ENCODE measurements around the gene WBP11. TPM values are rescaled to one million over a fixed set of nuclear protein-coding genes. Genes with fewer than 3 reads are reported as not detected.

Gene WBP11
- total RNA-seq, 1 experiment from 2014 or later = 56.6 TPM

Other genes with a start within 250 kb of the WBP11 start
- gene PLBD1, start 235.6 kb downstream of the WBP11 start, total RNA-seq (2022) = not detected in 2 replicates
- gene GUCY2C, start 106.9 kb downstream of the WBP11 start, total RNA-seq (2022) = not detected in 2 replicates
- 2.2 and 2.6 TPM in 2 replicates for gene C12orf60, start 192 bp upstream of the WBP11 start, total RNA-seq (2022)
- 0.20 TPM in 1 of 2 replicates, not detected in the other for gene SMCO3, start 10.7 kb upstream of the WBP11 start, total RNA-seq (2022)
- not detected in 2 replicates for gene ART4, start 40.0 kb upstream of the WBP11 start, total RNA-seq (2022)
- 1.3 and 4.8 TPM in 2 replicates for gene MGP, start 82.4 kb upstream of the WBP11 start, total RNA-seq (2022)
- not detected in 2 replicates for gene ERP27, start 135.1 kb upstream of the WBP11 start, total RNA-seq (2022)
- 2.3 and 7.7 TPM in 2 replicates for gene ARHGDIB, start 158.1 kb upstream of the WBP11 start, total RNA-seq (2022)
- gene PDE6H, start 169.6 kb upstream of the WBP11 start, total RNA-seq (2022) = not detected in 2 replicates

All from MCF 10A (cell line).